Cardiac fibroblast (primary cell): ENCODE results near the gene CEACAM19.

Experiments used
- DNase-seq, 2 donors: peaks; one replicate each; pipeline versions ENCODE4 v3.0.0 to v3.0.0-alpha.2; 2010; ENCODE audit warnings: low read depth in 2 of 2
- H3K4me3 ChIP-seq, 2 donors: replicated peaks in 1 of 2; 1 replicate in 1 of 2; 2 replicates in 1 of 2; pipeline ENCODE4 v1.5.1; 2011; ENCODE audit warnings: low read depth in 2 of 2, low read length in 2 of 2, mild to moderate bottlenecking in 2 of 2, moderate library complexity in 1 of 2
- TF ChIP-seq, protein P1 (sequence below): IDR thresholded peaks from one replicate; pipeline ENCODE4 v1.5.1; 2011; ENCODE audit warnings: low read depth, mild to moderate bottlenecking, low read length, inconsistent platforms

Gene CEACAM19

GRCh38 chr19:44723952-44724319 lies 52.7 kb downstream of the CEACAM19 start:
- H3K4me3 ChIP-seq = no peak overlapping the region
- peak; percentile 88 to 89 for DNase-seq
- TF ChIP-seq, protein P1, sequence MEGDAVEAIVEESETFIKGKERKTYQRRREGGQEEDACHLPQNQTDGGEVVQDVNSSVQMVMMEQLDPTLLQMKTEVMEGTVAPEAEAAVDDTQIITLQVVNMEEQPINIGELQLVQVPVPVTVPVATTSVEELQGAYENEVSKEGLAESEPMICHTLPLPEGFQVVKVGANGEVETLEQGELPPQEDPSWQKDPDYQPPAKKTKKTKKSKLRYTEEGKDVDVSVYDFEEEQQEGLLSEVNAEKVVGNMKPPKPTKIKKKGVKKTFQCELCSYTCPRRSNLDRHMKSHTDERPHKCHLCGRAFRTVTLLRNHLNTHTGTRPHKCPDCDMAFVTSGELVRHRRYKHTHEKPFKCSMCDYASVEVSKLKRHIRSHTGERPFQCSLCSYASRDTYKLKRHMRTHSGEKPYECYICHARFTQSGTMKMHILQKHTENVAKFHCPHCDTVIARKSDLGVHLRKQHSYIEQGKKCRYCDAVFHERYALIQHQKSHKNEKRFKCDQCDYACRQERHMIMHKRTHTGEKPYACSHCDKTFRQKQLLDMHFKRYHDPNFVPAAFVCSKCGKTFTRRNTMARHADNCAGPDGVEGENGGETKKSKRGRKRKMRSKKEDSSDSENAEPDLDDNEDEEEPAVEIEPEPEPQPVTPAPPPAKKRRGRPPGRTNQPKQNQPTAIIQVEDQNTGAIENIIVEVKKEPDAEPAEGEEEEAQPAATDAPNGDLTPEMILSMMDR = peak; percentile 98

DNA sequence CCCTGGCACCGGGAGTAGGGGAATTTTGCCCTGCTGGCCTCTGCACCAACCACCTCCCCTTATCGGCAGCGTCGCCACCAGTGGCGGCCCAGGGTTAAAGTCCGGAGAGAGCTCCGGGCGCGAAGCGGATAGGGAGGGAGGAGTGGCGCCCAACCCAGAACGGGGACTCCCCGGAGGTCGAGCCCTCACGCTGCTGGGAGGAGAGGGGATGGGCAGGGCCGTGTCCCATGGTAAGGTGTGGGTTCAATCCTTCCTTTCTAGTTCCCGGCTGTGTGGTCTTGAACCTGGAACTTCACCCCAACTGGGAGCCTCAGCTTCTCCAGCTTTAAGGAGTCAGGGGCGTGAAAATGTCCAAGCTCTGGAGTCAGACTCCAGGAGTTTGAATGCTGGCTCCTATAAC lies 54.0 kb downstream of the CEACAM19 start:
- no peak for DNase-seq
- TF ChIP-seq, protein P1 = no peak
- H3K4me3 ChIP-seq = no peak overlapping the region

DNA sequence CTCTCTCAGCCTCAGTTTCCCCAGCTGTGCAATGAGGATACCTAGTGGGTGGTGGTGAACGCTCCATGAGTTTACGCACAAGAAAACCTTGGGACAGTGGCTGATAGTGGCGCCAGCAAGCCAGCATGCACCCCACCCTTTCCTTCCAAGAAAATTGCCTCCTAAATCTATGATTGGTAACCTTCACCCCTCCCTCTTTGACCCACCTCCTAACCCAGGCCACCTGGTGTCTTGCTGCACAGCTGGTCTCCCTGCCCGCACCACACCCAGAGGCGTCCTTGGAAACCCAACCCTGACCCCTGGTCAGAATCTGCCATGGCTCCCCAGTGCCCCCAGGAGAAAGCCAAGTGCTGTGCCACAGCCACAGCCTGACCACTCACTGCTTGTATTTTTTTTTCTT lies 54.4 kb downstream of the CEACAM19 start:
- TF ChIP-seq, protein P1 = no peak
- DNase-seq = no peak
- no peak overlapping the region for H3K4me3 ChIP-seq

- DNase-seq = no peak
- H3K4me3 ChIP-seq = no peak overlapping the region
- TF ChIP-seq, protein P1 = no peak
Measured at GRCh38 chr19:44726465-44726864, 55.2 kb downstream of the CEACAM19 start.

GRCh38 chr19:44728178-44728577 lies 56.9 kb downstream of the CEACAM19 start:
- TF ChIP-seq, protein P1 = no peak
- no peak for DNase-seq
- no peak overlapping the region for H3K4me3 ChIP-seq

- DNase-seq = no peak
- TF ChIP-seq, protein P1 = no peak
- H3K4me3 ChIP-seq = no peak overlapping the region
Measured at GRCh38 chr19:44729516-44730033, 58.3 kb downstream of the CEACAM19 start.

DNA sequence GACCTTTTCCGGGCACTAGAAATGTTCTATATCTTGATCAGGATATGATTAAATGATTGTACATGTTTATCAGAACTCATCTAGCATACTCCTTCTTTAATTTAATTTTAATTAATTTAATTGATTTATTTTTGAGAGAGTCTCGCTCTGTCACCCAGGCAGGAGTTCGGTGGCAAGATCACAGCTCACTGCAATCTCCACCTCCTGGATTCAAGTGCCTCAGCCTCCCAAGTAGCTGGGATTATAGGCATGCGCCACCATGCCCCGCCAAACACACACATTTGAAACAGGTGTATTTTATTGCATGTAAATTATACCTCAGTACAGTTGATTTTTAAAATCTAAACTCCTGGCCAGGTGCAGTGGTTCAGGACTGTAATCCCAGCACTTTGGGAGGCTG lies 59.8 kb downstream of the CEACAM19 start:
- H3K4me3 ChIP-seq = no peak overlapping the region
- TF ChIP-seq, protein P1 = no peak
- DNase-seq = no peak
